LHCN-M2 (cell line): Measurements from ENCODE around the gene ANKRD66. TPM values are rescaled to one million over a fixed set of nuclear protein-coding genes. Genes with fewer than 3 reads are reported as not detected.
"Not testable (repeated sequence)": the region's sequence is repeated elsewhere in the genome, so short reads cannot be mapped to it uniquely, and the experiment has no call there.

Experiments
- DNase-seq: peaks from one replicate; pipeline ENCODE4 v3.0.0-alpha.2; 2012; ENCODE audit warnings: low read depth
- total RNA-seq: library from RNA; depleted of rRNA; stranded (reverse); fragments of >200 nt; gene quantifications from 2 replicates; pipeline ENCODE4 v1.2.3, GENCODE V29; 2014

Gene ANKRD66
- total RNA-seq, 1 experiment from 2014 or later, result not detected

- no peak for DNase-seq
Observed at GRCh38 chr6:46751658-46752057, 4.9 kb downstream of the ANKRD66 start.

- DNase-seq, result no peak
Observed at GRCh38 chr6:46755865-46756264, 9.1 kb downstream of the ANKRD66 start.

- peak; percentile 57 for DNase-seq
Observed at GRCh38 chr6:46756469-46757213, 9.9 kb downstream of the ANKRD66 start.

GRCh38 chr6:46757214-46757596 lies 10.5 kb downstream of the ANKRD66 start:
- DNase-seq, result peak; percentile 49

GRCh38 chr6:46758960-46759753 lies 12.4 kb downstream of the ANKRD66 start:
- DNase-seq, result no peak

GRCh38 chr6:46760925-46761324 lies 14.2 kb downstream of the ANKRD66 start:
- DNase-seq, result no peak

- DNase-seq, result no peak
Observed at GRCh38 chr6:46763466-46763865, 16.7 kb downstream of the ANKRD66 start.

GRCh38 chr6:46764280-46764679 lies 17.5 kb downstream of the ANKRD66 start:
- DNase-seq, result not testable (repeated sequence)

GRCh38 chr6:46764961-46765360 lies 18.2 kb downstream of the ANKRD66 start:
- DNase-seq, result no peak

- DNase-seq, result no peak
Observed at GRCh38 chr6:46772016-46772415, 25.3 kb downstream of the ANKRD66 start.

GRCh38 chr6:46772762-46773161 lies 26.0 kb downstream of the ANKRD66 start:
- DNase-seq, result no peak

- no peak for DNase-seq
Observed at GRCh38 chr6:46773201-46773855, 26.6 kb downstream of the ANKRD66 start.

GRCh38 chr6:46774736-46775135 lies 28.0 kb downstream of the ANKRD66 start:
- not testable (repeated sequence) for DNase-seq

- DNase-seq, result no peak
Observed at GRCh38 chr6:46776070-46776712, 29.5 kb downstream of the ANKRD66 start.

- no peak for DNase-seq
Observed at GRCh38 chr6:46777476-46778346, 31.0 kb downstream of the ANKRD66 start.

GRCh38 chr6:46781478-46782378 lies 35.0 kb downstream of the ANKRD66 start:
- DNase-seq, result peak; percentile 51

GRCh38 chr6:46784535-46784934 lies 37.8 kb downstream of the ANKRD66 start:
- DNase-seq, result no peak

- DNase-seq, result no peak
Observed at GRCh38 chr6:46787871-46788540, 41.3 kb downstream of the ANKRD66 start.

GRCh38 chr6:46788791-46789190 lies 42.1 kb downstream of the ANKRD66 start:
- DNase-seq, result no peak
